ENCODE data around the gene AVL9. TPM values are rescaled to one million over a fixed set of nuclear protein-coding genes. Genes with fewer than 3 reads are reported as not detected.
A peak's percentile ranks its signal among the peaks of the same experiment; 100 is the strongest.

AVL9 gene
- total RNA-seq, 2 donors from 2014 or later, result 26.1 to 28.1 TPM

DNA sequence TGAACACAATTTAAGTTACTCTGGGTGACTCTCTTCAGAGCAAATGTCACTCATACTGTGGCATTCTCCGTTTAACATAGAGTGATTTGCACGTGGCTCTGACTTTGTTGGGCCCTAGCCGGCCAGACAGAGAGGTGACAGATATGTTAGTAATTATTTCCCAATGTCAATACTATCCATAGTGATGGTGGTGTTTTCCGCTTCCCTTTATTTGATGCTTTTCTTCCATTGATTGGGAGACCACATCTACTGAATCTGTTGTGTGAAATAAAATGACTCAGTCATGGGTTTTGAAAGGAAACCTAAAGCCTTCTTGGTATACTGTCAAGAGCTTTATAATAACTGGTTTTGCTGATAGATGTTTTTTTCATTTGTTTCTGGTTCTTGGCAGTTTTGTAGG is 7.4 kb downstream of the AVL9 start:
- Mint-ChIP-seq H3K4me3 (peak overlapping the region; percentile 28), H3K27me3 (no peaks in the 10 kb centered on the region), H3K36me3 (ENCODE audit: low read depth) (peaks cover 3% of the 10 kb centered on the region), H3K27ac (no peak overlapping the region), H3K4me1 (peaks cover 33% of the 10 kb centered on the region)
- no peak for ATAC-seq
- no peak for DNase-seq
- H3K9me3 ChIP-seq (ENCODE audit: control insufficient read depth, low read length, poor library complexity, severe bottlenecking), result no peaks in the 10 kb centered on the region

DNA sequence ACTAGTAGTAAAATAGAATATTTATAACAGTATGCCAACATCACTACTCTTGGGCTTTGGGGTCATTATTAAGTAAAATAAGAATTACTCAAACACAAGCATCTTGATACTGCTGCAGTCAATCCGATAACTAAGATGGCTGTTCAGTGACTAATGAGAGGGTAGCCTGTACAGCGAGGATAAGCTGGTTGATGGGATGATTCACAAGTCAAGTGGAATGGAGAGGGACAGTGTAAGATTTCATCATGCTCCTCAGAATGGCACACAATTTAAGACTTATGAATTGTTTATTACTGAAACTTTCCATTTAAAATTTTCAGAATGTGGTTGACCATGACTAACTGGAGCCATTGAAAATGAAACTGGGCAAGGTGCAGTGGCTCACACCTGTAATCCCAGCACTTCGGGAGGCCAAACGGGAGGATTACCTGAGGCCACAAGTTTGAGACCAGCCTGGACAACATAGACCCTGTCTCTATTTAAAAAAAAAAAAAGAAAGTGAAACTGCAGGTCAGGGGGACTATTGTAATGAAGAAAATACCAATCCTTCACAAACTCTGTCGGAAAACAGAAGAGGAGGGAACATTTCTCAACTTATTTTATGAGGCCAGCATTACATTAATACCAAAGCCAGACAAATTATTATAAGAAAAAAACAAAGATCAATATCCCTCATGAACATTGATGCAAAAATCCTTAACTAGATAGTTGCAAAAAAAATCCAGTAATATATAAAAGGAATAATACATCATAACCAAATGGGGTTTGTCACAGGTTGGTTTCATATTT is 11.2 kb downstream of the AVL9 start:
- no peaks in the 10 kb centered on the region for H3K9me3 ChIP-seq (ENCODE audit: control insufficient read depth, low read length, poor library complexity, severe bottlenecking)
- Mint-ChIP-seq H3K4me3 (peak overlapping the region; percentile 42), H3K27me3 (no peaks in the 10 kb centered on the region), H3K36me3 (ENCODE audit: low read depth) (no peaks in the 10 kb centered on the region), H3K4me1 (peaks cover 33% of the 10 kb centered on the region), H3K27ac (peak overlapping the region; percentile 79)
- ATAC-seq (no peak), DNase-seq (no peak)

DNA sequence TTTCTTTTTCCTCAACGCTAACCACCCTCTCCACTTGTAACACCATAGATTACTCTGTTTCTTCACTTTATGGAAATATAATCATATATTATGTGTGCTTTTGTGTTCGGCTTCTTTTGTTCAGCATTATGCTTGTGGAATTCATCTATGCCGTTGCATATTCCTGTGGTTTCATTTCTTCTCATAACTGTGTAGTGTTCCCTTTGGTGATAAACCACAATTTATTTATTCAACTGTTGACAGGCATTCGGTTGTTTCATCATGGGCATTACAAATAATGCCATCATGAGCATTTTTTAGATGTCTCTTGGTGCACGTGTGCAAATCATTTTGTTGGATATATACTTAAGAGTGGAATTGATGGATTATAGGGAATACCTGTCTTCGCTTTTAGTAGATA is 12.1 kb downstream of the AVL9 start:
- no peak overlapping the region for H3K4me3 Mint-ChIP-seq
- no peak for DNase-seq
- no peak for ATAC-seq
- H3K27me3 Mint-ChIP-seq, result no peaks in the 10 kb centered on the region
- H3K27ac Mint-ChIP-seq, result peak overlapping the region; percentile 79
- no peaks in the 10 kb centered on the region for H3K9me3 ChIP-seq (ENCODE audit: control insufficient read depth, low read length, poor library complexity, severe bottlenecking)
- H3K36me3 Mint-ChIP-seq (ENCODE audit: low read depth), result no peaks in the 10 kb centered on the region
- peaks cover 39% of the 10 kb centered on the region for H3K4me1 Mint-ChIP-seq

DNA sequence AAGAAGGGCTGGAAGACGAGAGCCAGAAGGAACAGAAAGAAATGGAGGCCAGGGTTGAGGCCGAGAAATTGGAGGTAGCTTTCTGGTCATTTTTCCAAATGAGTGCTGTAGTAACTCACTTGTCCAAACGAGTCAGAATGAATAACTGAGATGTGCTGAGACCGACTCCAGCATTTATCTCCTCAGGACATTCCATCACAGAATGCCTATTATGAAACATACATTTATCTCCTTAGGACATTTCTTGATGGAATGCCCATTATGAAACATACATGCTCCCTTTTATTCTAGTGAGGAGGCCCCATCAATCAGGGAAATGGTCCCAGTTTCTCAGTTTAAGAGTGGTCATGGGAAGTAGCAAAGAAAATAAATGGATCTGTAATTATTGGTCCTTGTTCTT is 16.5 kb downstream of the AVL9 start:
- Mint-ChIP-seq H3K27me3 (no peaks in the 10 kb centered on the region), H3K36me3 (ENCODE audit: low read depth) (peaks cover under 1% of the 10 kb centered on the region), H3K4me3 (no peak overlapping the region), H3K27ac (peak overlapping the region; percentile 57), H3K4me1 (peaks cover 61% of the 10 kb centered on the region)
- no peaks in the 10 kb centered on the region for H3K9me3 ChIP-seq (ENCODE audit: control insufficient read depth, low read length, poor library complexity, severe bottlenecking)
- ATAC-seq (no peak), DNase-seq (no peak)

DNA sequence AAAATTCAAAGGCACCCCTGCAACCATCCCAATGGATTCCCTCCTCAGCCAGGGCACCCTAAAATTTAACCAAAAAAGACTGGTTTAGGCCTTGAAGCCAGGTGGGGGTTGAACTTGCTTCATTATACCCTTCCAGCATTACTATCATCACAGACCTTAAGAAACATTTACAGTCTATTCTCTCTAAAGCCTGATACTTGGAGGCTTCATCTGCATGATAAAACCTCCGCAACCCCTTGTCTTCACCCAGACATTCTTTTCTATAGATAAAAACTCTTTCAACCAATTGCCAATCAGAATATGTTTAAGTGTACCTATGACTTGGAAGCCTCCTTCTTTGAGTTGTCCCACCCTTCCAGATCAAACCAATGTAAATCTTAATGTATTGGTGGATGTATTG is 17.9 kb downstream of the AVL9 start:
- Mint-ChIP-seq H3K4me1 (peaks cover 51% of the 10 kb centered on the region), H3K27me3 (no peaks in the 10 kb centered on the region), H3K4me3 (no peak overlapping the region), H3K36me3 (ENCODE audit: low read depth) (peaks cover 2% of the 10 kb centered on the region), H3K27ac (no peak overlapping the region)
- no peak for ATAC-seq
- DNase-seq, result no peak
- H3K9me3 ChIP-seq (ENCODE audit: control insufficient read depth, low read length, poor library complexity, severe bottlenecking), result no peaks in the 10 kb centered on the region

DNA sequence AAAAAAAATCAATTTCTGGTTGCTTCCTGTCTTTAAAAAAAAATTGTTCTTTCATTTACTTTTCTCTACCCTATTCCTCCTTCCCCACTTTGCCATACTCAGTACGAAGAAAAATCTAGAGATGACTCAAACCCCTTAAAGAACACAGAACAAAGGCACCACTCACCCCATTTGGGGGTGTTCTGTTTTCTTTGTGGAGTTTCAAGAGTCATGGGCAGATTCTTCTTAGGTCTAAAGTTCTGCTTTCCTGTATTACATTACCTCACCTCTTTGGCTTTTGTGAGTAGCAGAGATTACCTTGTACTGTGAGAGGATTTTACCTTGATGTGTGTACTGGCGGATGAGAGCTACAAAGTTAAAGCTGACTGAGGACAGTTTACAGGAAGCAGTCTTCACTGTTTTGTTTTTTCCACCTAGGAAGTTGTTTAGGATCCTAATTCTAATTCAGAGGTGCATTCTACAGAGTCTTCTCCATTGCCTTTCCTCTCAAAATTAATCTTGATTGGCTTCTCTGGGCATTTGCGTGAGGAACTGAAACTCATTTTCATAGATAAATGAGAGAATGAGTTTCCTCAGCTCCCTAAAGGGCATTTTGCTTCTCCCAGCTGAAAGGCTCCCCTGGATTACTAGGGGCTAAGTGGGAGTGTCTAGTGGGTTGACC is 20.7 kb downstream of the AVL9 start:
- no peaks in the 10 kb centered on the region for H3K27me3 Mint-ChIP-seq
- peak overlapping the region; percentile 88 for H3K27ac Mint-ChIP-seq
- peaks cover 51% of the 10 kb centered on the region for H3K4me1 Mint-ChIP-seq
- H3K36me3 Mint-ChIP-seq (ENCODE audit: low read depth), result peaks cover 2% of the 10 kb centered on the region
- no peaks in the 10 kb centered on the region for H3K9me3 ChIP-seq (ENCODE audit: control insufficient read depth, low read length, poor library complexity, severe bottlenecking)
- peak overlapping the region; percentile 36 for H3K4me3 Mint-ChIP-seq
- DNase-seq (no peak), ATAC-seq (no peak)

DNA sequence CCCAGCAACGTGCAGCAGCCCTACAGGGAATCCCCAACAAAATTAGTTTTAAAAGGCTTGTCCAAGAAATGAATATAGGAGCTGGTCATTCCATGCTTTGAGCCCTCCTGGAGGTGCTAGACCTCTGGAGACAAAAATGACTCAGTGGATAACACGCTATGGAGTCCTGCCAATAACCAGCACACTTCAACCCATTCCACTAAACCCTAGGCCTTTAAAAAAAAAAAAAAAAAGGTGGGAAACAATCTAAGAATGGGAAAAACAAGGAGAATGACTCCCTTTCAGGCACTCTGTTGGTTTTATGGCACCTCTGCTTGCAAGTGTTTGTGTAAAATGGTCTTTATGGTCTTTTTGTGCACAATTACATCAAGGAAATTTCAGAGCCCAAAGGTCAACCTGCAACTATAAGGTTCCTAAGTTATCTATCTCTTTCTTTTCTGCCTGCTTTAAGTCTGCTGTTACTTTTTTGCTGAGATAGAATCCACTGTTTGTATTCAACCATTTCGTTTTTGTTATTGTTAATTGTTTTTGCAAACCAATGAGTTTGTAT is 21.3 kb downstream of the AVL9 start:
- ATAC-seq (no peak), DNase-seq (no peak)
- no peaks in the 10 kb centered on the region for H3K9me3 ChIP-seq (ENCODE audit: control insufficient read depth, low read length, poor library complexity, severe bottlenecking)
- H3K4me1 Mint-ChIP-seq, result peaks cover 50% of the 10 kb centered on the region
- peak overlapping the region; percentile 88 for H3K27ac Mint-ChIP-seq
- no peaks in the 10 kb centered on the region for H3K27me3 Mint-ChIP-seq
- peaks cover 5% of the 10 kb centered on the region for H3K36me3 Mint-ChIP-seq (ENCODE audit: low read depth)
- no peak overlapping the region for H3K4me3 Mint-ChIP-seq

DNA sequence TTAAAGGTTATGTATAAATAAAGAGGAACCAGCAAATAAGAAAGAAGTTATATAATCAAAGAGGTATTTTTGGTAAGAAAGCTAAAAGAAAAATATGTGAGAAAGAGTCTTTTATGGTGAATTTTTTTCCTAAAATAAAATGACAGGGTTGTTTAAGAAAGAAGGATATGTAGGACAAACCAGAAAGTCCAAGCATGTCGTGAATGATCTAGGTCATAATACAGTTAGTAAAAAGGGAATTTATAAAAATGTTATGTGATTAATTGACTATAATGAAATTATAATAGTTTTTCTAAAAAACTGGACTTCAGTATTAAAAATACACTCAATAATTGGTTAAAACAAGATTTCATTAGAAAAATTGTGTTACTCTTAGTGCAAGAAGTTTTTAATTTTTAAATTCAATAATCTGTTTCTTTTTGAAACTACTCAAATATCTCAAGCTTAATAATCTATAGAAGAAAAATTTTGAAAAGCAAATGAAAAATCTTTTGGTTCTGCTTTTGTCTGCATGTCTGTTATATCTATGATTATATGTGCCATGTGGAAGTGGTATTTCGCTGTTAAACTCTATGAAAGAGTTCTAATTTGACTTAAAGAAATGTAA is 23.3 kb downstream of the AVL9 start:
- Mint-ChIP-seq H3K4me1 (peaks cover 34% of the 10 kb centered on the region), H3K36me3 (ENCODE audit: low read depth) (peaks cover 5% of the 10 kb centered on the region), H3K27me3 (no peaks in the 10 kb centered on the region), H3K27ac (no peak overlapping the region), H3K4me3 (no peak overlapping the region)
- H3K9me3 ChIP-seq (ENCODE audit: control insufficient read depth, low read length, poor library complexity, severe bottlenecking), result no peaks in the 10 kb centered on the region
- DNase-seq (no peak), ATAC-seq (no peak)

DNA sequence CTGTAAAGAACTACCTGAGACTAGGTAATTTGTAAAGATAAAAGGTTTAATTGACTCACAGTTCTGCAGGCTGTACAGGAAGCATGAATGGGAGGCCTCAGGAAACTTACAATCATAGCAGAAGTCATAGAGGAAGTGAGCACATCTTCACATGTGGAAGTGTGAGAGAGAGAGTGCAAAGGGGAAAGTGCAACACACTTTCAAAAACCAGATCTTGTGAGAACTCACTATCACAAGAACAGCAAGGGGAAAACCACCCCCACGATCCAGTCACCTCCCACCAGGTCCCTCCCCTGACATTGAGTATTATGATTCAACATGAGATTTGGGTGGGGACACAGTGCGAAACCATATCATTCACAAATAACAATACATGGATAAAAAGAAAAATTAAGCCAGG is 24.5 kb downstream of the AVL9 start:
- no peak overlapping the region for H3K4me3 Mint-ChIP-seq
- no peaks in the 10 kb centered on the region for H3K9me3 ChIP-seq (ENCODE audit: control insufficient read depth, low read length, poor library complexity, severe bottlenecking)
- no peak for DNase-seq
- H3K27me3 Mint-ChIP-seq, result no peaks in the 10 kb centered on the region
- ATAC-seq, result no peak
- no peak overlapping the region for H3K27ac Mint-ChIP-seq
- peaks cover 5% of the 10 kb centered on the region for H3K36me3 Mint-ChIP-seq (ENCODE audit: low read depth)
- H3K4me1 Mint-ChIP-seq, result peaks cover 25% of the 10 kb centered on the region

DNA sequence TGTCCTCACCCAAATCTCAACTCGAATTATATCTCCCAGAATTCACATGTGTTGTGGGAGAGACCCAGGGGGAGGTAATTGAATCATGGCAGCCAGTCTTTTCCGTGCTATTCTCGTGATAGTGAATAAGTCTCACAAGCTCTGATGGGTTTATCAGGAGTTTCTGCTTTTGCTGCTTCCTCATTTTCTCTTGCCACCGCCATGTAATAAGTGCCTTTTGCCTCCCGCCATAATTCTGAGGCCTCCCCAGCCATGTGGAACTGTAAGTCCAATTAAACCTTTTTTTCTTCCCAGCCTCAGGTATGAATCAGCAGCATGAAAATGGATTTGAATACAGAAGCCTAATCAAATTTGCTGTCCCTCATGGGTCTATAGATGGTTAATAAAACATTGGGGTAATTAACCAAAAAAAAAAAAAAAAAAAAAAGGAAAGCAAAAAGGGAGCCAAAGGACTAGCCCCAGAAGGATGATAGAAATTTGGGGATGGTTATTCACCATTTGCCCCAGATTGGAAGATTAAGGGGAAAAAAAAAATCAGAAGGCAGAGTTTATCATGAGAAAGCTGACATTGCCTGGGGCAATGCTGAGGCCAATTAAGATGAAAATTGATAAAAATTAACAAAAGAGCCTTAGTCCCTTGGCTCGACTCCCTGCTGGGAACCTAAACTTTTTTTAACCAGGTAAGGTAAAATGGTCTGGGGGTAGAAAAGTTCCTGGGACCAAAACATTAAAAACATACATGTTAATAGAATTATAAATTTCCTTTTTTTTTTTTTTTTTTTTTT is 27.6 kb downstream of the AVL9 start:
- Mint-ChIP-seq H3K27ac (no peak overlapping the region), H3K27me3 (no peaks in the 10 kb centered on the region), H3K36me3 (ENCODE audit: low read depth) (peaks cover 3% of the 10 kb centered on the region), H3K4me1 (peaks cover 10% of the 10 kb centered on the region), H3K4me3 (no peak overlapping the region)
- ATAC-seq, result no peak
- no peak for DNase-seq
- no peaks in the 10 kb centered on the region for H3K9me3 ChIP-seq (ENCODE audit: control insufficient read depth, low read length, poor library complexity, severe bottlenecking)

DNA sequence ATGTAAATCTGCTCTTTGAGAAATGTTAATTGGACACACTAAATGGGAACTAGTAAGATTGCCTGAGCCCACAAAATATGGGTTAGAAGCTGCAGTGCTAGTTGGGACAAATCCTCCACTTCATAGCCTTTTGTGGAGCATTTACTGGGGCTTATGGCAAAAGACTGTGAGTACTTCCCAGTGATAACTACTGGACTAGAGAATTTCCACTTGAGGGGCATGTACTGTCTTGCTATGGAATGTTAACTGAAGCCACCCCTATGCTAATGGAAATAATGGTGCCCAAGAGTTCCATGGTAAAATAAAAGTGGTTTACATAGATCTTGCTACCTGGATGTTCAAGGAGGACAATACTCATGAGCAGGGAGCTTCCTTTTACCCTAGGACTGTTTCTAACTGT is 29.3 kb downstream of the AVL9 start:
- no peaks in the 10 kb centered on the region for H3K27me3 Mint-ChIP-seq
- H3K27ac Mint-ChIP-seq, result no peak overlapping the region

DNA sequence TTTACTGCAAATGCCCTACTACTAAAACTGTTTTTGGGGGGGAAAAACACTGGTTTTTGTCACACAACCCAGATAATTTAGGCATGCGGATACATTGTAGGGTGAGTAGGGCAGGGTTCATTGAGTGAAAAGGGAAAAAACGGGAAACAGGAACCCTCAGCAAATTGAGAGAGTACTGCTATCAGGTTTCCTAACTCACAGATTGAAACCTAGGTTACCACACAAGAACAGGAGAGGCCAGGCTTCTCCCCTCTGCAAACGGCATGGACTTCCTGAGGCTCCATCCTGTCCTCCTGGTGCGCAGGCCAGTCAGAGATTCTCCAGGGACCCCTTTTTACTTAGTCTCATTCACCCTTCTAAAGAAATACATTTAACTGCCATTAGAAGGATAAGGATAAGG is 30.6 kb downstream of the AVL9 start:
- no peak for DNase-seq
- no peak overlapping the region for H3K4me3 Mint-ChIP-seq
- H3K27me3 Mint-ChIP-seq, result no peaks in the 10 kb centered on the region
- peaks cover 10% of the 10 kb centered on the region for H3K4me1 Mint-ChIP-seq
- no peak overlapping the region for H3K27ac Mint-ChIP-seq
- no peak for ATAC-seq
- peaks cover 3% of the 10 kb centered on the region for H3K36me3 Mint-ChIP-seq (ENCODE audit: low read depth)
- H3K9me3 ChIP-seq (ENCODE audit: control insufficient read depth, low read length, poor library complexity, severe bottlenecking), result no peaks in the 10 kb centered on the region

More for the DNA sequence above, 29.3 kb downstream of the AVL9 start:
- no peak for ATAC-seq
- Mint-ChIP-seq H3K4me1 (peaks cover 13% of the 10 kb centered on the region), H3K4me3 (no peak overlapping the region), H3K36me3 (ENCODE audit: low read depth) (peaks cover 3% of the 10 kb centered on the region)
- DNase-seq, result no peak
- no peaks in the 10 kb centered on the region for H3K9me3 ChIP-seq (ENCODE audit: control insufficient read depth, low read length, poor library complexity, severe bottlenecking)

DNA sequence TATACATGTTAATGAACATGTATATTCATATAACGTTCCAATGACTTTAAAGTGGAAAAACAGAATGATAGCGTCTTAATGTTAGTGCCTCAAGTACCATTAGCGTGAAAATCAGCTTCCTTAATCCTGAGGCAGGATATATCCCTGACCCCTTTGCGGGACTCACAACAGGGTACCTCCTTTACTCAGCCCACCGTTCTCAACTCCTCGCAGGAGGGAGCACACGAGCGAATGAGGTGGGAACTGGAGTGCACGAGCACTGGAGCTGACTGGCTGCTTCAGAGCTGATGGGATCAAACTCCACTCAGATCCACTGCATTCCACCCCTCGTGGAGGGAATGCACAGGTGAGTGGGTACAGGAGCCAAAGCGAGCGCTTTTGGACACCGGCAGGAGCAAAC is 36.1 kb downstream of the AVL9 start:
- H3K4me3 Mint-ChIP-seq, result no peak overlapping the region
- ATAC-seq, result no peak
- H3K36me3 Mint-ChIP-seq (ENCODE audit: low read depth), result no peaks in the 10 kb centered on the region
- H3K27ac Mint-ChIP-seq, result peak overlapping the region; percentile 14
- no peaks in the 10 kb centered on the region for H3K9me3 ChIP-seq (ENCODE audit: control insufficient read depth, low read length, poor library complexity, severe bottlenecking)
- no peak for DNase-seq
- H3K27me3 Mint-ChIP-seq, result no peaks in the 10 kb centered on the region
- H3K4me1 Mint-ChIP-seq, result peaks cover 7% of the 10 kb centered on the region

Data from T-helper 17 cell (primary cell).